Mammary epithelial cell (primary cell): ENCODE results near the gene PCID2.

Experiments
- EZH2 ChIP-seq: IDR thresholded peaks from 2 replicates; pipeline ENCODE4 v1.6.1; 2012; ENCODE audit warnings: low read length, inconsistent platforms, borderline replicate concordance
- TF ChIP-seq, protein P1 (sequence below), 2 donors: IDR thresholded peaks in 1 of 2; conservative IDR thresholded peaks in 1 of 2; 2 replicates each; pipeline ENCODE4 v1.5.1; 2011 to 2012; ENCODE audit warnings: inconsistent platforms in 2 of 2, low read length in 2 of 2, mild to moderate bottlenecking in 2 of 2, control low read depth in 1 of 2, low read depth in 1 of 2; ENCODE audit not compliant: insufficient read depth in 1 of 2; ENCODE audit errors: extremely low read depth in 1 of 2

DNA sequence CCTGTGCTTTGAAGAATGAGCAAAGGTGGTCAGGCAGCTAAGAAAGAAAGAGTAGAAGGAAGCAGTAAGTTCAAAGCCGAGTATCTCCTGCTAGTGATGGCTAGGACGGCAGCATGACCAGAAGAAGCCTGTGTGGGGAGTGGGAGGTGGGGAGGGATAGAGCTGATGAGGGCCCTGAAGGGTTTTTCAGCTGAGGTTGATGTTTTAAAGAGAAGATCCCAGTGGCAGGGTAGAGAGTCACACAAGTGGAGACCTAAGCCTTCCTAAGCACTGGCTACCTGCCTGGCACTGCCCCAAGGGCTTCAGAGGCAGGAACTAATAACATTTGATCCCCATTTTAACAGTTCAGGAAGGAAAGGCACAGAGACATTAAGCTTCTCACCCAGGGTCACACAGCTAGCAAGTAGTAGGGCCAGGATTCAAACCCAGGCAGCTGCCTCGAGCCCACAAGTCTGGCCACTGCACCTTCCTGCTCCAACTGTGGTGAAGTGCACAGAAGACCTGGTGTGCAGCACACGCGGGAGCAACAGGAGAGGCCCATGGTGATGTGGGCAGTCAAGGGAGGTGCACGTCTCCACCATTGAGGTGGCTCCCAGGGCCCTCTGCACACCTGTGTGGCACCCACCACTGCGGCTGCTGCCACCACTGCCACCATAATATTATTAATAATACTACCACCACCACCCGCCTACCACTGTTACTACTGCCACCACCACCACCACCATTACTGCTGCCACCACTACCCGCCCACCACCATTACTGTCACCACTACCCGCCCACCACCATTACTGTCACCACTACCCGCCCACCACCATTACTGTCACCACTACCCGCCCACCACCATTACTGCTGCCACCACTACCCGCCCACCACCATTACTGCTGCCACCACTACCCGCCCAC is 23.1 kb upstream of the PCID2 start:
- no peak for TF ChIP-seq EZH2
- TF ChIP-seq, protein P1, sequence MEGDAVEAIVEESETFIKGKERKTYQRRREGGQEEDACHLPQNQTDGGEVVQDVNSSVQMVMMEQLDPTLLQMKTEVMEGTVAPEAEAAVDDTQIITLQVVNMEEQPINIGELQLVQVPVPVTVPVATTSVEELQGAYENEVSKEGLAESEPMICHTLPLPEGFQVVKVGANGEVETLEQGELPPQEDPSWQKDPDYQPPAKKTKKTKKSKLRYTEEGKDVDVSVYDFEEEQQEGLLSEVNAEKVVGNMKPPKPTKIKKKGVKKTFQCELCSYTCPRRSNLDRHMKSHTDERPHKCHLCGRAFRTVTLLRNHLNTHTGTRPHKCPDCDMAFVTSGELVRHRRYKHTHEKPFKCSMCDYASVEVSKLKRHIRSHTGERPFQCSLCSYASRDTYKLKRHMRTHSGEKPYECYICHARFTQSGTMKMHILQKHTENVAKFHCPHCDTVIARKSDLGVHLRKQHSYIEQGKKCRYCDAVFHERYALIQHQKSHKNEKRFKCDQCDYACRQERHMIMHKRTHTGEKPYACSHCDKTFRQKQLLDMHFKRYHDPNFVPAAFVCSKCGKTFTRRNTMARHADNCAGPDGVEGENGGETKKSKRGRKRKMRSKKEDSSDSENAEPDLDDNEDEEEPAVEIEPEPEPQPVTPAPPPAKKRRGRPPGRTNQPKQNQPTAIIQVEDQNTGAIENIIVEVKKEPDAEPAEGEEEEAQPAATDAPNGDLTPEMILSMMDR (conservative IDR thresholded peaks at IDR 0.05 in 1 of 2, IDR thresholded peaks at IDR 0.05 in 1 of 2; ENCODE audit: extremely low read depth in 1 of 2, insufficient read depth in 1 of 2, low read depth in 1 of 2, low read length in 2 of 2) = no peak
